HG02973 (cell line): Measurements from ENCODE around the gene SPINK1.
A peak's percentile ranks its signal among the peaks of the same experiment; 100 is the strongest.
"Not testable (repeated sequence)": the region's sequence is repeated elsewhere in the genome, so short reads cannot be mapped to it uniquely, and the experiment has no call there.

ENCODE experiments used
- ATAC-seq: cut with Tn5 transposase; IDR thresholded peaks from one replicate; pipeline ENCODE4 v1.9.1; 2021; ENCODE audit warnings: moderate library complexity; ENCODE audit not compliant: unreplicated experiment

SPINK1 gene

DNA sequence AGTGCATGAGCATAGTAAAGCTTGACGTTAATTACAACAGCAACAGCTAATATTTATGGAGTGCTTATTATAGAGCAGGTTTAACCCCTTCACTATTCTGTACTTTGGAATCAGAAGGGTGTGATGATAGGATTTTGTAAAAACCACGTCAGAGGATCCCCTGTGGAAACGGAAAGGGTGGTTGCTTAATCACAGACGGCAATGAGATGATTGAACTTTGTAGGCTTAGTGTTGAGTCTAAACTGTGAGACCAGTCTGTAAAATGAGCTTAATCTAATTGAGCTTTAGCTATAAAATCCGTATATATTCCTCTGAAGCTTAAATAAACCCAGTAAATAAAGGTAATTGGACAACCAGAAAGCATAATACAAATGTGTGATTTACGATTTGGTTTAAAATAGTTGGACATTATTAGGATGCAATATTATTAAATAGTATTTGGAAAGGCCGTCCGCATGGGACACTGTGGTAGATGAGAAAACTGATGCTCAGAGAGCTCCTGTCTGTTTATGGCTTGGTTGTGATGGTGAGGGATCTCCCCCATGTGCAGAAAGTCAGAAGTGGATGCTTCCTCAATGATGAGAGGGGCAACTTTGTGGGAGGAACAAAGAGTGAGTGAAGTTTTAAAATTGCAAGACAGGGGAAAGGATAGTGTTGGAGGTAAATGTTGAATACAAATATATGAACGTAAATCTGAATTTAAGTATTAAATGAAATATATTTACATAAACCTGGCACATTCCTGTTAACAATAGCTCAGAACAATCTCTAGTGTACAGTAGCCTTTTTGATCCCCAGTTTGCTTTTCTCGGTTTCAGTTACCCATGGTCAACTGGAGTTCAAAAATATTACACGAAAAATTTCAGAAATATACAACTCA is 23.7 kb upstream of the SPINK1 start:
- ATAC-seq, result no peak

DNA sequence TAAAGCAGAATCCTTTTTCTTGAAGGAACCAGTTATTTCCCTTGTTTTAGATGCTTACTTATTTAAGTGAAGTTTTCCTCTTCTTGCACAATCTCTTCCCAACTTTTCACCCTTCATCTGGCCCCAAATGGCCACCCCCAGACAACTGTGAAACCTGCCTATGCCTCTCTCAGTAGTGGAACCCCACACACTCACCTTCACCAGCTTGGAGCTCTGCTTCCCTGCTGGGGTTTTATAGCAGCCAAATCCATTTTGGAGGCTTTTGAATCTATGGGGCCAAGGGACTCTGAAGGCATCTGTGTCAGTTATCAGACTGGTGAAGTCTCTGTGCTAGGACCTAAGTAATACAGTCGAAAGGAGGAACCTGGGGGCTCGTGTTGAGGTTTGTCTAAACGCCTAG is 22.9 kb upstream of the SPINK1 start:
- no peak for ATAC-seq

DNA sequence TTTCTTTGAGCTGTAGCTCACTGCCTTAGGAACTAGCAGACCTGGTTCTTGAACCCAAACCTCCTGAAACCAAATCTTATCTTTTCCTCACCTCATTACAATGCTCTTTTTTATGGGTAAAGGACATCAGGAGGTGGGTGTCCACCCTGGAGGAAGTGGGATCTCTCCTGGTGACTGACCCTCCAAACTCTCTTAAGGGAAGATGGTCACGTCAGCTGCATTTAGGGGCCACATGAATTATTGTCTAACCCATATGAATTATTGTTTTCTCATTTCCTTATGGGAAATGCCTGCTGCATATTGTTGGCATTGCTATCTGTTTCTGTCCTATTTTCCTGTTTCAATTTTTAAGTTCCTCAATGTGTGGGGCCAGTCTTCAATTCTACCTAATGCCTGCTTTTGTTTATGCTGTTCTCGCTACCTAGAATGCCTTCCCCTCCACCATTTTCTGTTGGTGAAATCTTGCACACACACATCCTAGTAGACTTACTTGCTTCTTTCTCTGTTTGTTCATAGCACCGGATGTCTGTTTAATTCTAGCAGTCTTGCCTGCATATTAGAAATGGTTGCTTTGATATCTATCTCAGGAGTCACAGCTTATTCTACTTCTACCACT is 22.0 kb upstream of the SPINK1 start:
- ATAC-seq, result no peak

DNA sequence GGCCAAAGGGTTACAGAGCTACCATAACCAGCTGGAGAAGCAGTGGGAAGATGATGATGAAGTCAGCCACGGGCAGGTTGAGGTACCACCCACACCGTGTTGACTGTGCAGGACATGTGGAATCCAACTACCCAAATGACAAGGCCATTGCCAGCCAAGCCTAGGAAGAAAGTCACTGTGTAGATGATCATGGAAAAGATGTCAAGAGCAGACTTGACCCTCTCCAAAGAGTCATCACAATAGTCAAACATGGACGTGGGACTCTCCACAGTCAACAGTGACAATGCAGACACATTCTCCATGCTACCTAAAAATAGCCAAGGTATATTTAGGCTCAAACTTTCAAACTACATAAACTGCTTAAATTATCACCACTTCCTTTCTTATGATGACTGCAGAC is 20.9 kb upstream of the SPINK1 start:
- no peak for ATAC-seq

DNA sequence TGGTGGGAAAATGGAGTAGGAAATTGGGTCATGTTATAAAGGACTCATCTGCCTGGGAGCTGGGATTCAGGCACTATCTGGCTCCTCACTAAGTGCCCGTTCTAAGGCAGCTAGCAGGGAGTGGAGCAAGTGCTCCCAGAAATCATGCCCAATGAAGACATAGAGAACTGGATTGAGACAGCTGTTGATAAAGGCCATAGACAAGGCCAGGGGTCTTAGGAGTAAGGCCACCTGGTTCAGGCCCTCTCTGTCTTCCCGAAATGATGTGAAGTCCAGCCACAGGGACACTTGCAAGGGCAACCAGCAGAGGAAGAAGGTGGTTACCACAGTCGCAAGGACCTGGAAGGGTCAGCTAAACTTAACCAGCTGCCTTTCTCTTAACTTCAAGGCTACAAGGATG is 20.1 kb upstream of the SPINK1 start:
- ATAC-seq, result no peak

DNA sequence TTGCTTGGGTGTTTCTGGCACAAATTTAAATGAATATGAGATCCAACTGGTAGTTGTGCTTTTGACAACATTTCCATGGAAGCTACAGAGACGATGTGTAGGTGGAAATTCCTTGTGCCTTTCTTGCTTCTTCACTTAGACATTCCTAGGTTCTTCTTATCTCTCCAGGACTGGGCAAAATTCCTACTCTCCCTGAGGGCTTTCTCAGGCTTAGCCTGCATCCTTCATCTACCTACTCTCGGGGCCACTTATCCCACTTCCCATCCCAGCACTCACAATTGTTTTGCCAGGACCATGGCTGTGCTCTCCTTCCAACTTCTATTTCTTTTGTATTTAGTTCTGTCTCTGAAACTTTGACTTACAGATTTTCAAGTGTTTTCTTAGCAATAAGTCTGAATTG is 17.8 kb upstream of the SPINK1 start:
- no peak for ATAC-seq

DNA sequence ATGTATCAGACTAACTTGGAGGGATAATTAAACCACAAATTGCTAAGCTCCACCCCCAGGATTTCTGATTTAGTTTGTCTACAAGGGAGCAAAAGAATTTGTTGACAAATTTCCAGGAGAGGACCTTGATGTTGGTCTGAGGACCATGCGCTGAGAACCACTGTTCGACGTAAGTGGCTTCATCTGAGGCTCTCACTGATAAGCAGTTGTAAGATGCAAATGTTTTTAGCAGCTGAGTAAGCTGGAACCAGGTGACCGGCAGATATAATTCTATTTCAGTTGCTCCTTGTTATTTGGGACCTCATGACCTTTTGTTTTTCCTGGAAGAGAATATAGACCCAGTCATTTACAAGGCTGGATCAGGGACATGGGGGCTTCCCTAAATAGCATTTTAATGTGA is 14.1 kb upstream of the SPINK1 start:
- no peak for ATAC-seq

DNA sequence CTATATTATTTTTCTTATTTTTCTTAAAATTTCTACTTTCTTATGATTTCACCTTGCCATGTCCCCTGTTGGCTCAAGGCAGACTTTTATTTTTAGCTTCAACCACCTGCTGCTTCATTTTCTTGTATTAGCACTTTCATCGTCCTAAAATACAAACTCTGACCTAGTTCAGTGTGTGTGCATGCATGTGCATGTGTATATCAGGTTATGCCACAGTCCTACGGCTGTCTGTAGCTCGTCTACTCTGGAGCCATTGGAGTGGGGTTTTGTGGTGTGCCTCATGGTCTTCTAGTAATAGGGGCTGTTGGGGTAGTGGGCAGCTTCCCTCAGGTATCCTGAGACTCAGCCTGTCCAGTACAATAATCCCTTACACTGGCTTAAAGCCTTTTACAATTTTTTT is 13.4 kb upstream of the SPINK1 start:
- no peak for ATAC-seq

DNA sequence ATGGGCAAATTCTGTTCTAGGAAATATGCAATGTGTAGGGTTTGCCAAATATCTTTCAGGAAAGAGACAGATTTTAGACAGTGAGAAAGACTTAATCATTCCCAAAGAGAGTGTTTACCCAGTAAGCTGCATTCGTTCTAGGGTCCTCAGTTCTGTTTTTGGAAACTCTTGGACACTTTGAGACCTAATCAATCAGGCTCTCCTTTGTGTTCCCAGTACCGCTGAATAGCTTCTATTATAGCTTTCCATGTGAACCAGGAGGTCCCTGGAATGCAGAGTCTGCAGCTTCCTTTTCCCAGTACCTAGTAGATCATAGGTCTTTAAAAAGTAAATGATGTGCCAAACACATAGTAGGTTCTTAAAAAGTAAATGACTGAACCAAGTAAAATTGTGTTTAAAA is 11.4 kb upstream of the SPINK1 start:
- no peak for ATAC-seq

DNA sequence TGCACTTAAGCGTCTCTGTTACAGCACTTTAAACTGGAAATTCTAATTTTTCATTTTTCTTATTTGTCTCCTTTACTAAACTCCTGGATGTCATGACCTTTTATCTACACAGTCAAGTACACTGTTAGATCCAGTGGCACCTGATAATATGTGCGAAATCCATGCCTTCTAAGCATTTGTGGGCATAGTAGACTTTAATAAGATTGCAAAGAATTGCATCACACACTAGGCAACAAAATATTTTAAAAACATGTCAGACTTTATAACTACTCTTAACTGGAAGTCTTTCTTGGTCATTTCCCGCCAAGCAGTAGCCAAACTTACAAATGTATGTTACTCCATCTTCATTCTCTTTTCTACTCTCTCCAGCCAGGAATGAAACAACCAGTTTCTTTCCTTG is 5.0 kb upstream of the SPINK1 start:
- ATAC-seq, result no peak

DNA sequence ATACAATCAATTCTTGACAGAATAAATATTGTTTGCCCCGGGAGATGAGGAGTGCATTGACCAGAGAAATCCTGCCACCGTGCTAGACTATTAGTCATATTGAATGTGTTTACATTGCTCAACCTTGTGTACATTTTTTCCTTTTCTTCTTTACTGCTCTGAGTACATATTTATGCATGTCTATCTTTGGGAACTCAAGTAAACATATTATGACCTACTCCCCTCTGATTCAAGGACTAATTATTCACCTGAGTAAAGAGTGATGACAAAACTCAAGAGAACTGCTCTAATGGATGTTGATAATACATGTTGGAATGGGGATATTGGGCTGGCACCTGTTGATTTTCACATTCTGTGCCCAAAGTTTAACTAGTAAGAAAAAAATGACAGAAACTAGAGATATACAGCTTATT is 3.9 kb upstream of the SPINK1 start:
- ATAC-seq, result no peak

DNA sequence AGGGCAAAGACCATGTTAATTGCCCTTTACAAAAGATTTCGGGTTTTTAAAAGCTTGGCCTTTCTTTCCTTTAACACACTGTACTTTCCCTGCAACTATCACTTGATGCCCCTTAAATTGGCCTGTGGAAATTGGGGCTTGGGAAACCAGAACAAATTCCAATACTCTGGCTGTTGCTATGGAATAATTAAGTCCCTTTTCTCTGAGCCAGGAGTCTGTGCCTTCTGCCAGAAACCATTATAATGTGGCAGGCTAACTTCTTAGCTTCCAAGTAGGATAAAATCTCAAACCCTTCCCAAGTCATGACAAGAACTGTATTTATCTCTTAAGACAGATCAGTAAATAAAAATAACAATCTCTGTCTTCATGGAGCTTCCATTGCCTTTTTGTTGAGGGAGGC is 1.1 kb upstream of the SPINK1 start:
- no peak for ATAC-seq

DNA sequence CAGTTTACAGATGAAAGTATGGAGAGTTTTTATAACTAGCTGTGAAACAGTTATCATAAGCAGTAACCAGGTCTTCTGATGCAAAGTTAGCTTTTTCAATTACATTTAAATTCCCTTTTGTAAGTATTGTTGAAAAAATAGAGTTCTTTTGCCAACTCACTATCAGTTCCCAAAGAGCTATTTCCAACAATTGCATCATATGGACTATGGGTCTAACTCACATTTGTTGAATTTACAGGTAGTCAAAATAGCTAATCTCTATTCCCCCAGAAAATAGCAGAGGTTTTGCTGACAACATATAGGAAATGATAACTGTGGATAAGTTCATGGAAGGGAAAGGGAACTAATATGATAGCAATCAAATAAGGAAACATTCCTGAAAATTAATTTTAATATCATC is 1.4 kb downstream of the SPINK1 start:
- no peak for ATAC-seq

DNA sequence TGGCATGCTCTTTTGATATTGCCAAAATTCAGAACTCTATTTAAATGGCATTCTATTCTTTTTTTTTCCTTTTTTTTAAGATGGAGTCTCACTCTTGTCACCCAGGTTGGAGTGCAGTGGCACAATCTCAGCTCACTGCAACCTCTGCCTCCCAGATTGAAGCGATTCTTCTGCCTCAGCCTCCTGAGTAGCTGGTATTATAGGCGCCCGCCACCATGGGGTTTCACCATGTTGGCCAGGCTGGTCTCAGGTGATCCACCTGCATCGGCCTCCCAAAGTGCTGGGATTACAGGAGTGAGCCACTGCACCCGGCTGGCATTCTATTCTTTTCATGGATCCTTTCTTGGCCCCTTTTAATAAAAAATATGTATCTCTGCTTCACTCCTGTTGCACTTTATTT is 4.5 kb downstream of the SPINK1 start:
- ATAC-seq, result not testable (repeated sequence)

DNA sequence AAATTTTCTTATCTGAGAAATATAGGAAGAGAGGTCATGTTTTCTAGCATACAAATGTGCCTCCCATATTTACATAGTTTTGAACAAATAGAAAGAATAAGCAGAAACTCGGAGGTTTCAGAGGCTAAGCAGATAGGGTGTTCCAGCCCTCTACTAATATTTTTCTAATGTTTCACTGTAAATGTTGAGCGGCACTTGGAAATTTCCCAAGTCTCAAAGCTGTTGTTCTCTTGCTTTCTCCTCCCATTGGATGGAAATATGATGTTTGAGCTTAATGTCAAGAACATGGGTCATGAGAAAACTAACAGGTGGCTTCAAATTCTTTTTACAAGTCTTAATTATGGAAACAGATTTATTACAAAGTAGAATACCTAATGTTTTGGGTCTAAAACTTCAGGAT is 5.1 kb downstream of the SPINK1 start:
- no peak for ATAC-seq

DNA sequence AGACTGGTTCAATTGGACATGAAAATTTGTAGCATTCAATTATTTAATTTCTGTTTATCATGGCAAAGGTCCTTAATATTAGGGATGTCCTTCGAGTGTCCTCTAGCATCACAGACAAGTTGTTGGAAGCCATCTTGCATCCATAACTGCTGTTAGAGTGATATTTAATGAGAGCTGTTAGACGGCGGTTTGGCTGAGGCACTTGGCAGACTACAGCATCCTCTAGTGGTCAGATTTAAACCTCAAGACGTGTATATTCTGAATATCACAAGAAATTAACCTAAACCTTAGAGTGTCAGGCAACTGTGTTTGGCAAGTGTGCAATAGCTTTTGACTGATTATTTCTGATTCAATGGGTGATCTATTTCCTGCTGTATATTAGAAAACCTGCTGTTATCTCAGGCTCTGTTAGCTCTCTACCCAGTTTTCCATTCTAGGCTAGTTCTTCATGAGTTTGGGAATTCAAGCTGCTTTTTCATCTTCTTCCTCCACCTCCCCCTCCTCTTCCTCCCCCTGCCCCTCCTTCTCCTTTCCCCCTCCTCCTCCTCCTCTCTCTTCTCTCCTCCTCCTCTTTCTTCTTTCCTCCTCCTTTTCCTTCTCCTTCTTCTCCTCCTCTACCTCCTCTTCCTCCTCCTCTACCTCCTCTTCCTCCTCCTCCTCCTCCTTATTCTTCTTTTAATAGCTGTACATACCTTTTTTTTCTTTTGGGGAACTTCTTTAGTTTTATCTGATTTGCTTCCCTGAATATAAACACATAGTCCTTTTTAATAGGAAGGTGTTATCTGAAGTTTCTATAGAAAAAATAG is 8.6 kb downstream of the SPINK1 start:
- ATAC-seq, result peak; percentile 90

DNA sequence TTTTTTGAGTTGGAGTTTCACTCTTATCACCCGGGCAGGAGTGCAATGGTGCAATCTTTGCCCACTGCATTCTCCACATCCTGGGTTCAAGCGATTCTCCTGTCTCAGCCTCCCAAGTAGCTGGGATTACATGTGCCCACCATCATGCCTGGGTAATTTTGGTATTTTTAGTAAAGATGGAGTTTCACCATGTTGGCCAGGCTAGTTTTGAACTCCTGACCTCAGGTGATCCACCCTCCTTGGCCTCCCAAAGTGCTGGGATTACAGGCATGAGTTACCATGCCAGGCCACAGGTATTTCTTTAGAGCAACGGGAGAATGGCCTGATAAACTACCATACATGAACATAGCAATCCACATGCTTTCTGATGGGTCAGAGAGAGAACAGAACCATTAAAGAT is 9.2 kb downstream of the SPINK1 start:
- not testable (repeated sequence) for ATAC-seq

DNA sequence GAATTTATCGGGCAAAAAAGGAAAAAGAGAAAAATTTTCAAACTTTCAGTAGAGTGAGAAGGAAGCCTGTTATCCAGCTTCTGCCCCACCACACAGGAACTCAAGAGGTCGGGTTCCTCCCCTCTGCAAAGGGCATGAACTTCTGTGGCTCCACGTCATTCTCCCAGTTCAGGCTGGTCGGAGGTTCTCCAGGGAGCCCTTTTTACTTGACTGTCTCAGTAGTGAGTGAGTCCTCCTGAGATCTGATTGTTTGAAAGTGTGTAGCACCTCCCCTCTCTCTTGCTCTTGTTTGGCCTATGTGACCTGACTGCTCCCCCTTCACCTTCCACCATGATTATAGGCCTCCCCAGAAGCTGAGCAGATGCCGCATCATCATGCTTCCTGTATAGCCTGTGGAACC is 9.7 kb downstream of the SPINK1 start:
- no peak for ATAC-seq

DNA sequence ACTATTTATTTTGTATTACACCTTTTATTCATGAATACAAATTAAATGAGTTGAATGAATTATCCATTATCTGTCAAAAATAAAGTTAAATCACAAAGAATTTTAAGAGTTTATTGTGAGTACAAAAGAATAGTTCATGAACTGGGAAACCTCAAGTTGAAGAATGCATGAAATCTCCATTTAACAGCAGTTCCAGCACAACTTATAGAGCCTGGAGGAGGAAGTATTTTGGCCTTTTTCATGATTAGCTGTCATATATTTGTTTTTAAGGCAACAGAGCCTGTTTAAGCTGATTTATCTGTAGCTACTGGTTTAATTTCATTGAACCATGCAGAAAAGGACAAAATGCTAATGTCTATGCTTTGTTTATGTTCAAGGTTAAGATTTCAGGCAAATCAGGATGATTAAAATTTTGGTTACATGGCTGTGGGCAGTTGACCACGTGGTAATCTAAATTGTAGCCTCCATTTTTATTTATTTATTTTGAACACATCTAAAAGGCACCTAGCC is 12.2 kb downstream of the SPINK1 start:
- ATAC-seq, result no peak

DNA sequence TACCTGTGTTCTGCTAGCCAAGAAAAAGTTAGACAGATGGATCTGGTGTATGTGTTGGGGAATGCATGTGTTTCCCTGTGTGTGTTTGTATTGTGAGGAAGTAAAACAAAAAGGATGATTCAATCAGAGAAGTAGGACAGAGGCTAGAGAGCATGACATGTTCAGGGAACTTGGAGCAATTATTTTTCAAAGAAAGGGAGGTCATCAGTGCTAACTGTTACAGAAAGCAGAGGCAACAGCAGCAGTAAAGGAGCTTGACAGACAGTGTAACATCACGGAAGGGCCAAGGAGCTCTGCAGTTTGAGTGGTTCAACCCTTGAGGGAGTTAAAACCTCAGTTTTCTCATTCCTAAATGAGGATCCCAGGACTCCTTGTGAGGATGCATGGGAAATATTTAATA is 13.2 kb downstream of the SPINK1 start:
- no peak for ATAC-seq

DNA sequence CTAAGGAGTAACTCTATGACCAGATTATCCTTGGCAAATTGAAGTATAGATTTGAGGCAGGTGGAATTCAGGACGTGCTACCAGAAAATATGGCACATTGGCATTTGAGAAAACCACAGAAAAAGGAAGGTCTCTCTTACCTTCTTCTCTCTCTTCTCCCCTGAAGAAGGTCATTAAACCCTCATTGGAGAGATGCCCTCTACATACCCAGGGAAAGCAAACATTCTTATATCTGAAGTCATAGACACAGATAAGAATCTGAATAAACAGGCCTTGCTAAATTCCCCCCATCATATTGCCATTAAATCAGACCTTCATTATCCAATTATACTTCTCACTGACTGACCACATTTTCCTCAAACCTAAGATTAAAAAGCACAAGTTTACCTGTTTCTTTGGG is 17.8 kb downstream of the SPINK1 start:
- ATAC-seq, result no peak
